SK-N-MC (cell line): ENCODE data around the gene ATP8B3.

Experiments used
- EZH2 ChIP-seq: fragments of 200-600 bp; sonication (generic); IDR thresholded peaks from one replicate; pipeline ENCODE4 v1.6.1; 2017; ENCODE audit warnings: antibody characterized with exemption
- FOXP2 ChIP-seq: optimal IDR thresholded peaks from 2 replicates; pipeline ENCODE3; 2011; ENCODE audit warnings: mild to moderate bottlenecking, moderate library complexity; ENCODE audit not compliant: insufficient read depth; ENCODE audit errors: extremely low read length, control extremely low read depth

DNA sequence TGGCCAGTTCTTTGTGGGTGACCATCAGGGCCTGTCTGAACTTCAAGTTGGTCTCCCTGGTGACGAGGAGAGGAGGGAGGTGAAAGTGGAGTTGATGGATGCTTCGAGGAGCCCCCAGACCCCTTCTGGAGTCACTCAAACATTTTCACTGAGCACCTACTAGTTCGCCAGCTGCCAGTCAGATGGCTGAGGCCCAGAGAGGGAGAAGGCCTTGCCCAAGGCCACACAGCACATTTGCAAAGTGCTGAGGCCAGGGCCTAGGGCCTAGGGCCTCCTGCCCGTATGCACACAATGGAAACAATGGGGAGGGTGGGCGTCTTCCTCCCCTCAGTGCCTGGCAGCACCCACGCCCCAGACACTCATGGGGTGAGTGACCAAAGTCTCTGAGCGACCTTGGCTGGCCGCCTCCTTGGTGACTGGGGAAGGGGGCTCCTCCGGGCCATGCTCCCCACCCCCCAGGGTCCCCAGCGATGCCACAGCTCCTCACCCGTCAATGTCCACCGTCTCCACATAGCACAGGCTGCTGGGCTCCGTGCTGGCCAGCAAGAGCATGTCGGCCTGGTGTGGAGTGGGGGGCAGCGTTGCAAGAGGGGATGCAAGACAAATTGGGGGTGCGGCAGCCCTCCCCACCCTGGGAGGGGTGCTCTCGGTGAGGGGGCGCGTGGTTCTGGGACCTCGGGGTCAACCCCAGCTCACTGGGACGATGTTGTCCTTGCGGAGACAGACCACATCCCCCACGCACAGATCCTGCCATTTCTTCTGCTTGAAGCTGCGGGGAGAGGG lies 6.5 kb downstream of the ATP8B3 start:
- TF ChIP-seq EZH2: no peak
- TF ChIP-seq FOXP2: no peak
